ENCODE data around the gene SPATA31D4.

Gene SPATA31D4

DNA sequence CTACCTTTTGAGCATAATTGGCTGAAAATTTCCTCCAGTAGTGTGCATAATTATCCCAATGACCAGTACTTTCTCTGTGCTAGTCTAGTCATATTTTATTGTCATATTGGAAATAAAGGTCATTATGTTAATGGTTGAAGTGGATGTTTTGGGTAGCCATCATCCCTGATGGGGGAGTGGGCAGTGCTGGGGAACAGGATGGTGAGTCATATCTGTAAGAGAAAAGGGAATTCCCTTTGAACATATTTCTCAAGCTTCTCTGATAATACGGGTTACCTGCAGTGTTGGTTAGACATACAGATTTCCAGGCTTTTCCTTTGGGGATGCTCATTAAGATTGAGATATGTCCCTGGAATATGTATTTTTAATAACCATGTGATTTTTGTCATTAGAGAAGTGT lies 33.3 kb upstream of the SPATA31D4 start:
- Histone ChIP-seq H3K4me3 (ENCODE audit: insufficient read length, low read depth) (no peak overlapping the region), H3K4me1 (ENCODE audit: insufficient read depth, insufficient read length) (no peaks in the 10 kb centered on the region), H3K9me3 (ENCODE audit: insufficient read depth, low read length) (no peaks in the 10 kb centered on the region), H3K9ac (ENCODE audit: insufficient read length, low read depth) (no peak overlapping the region), H3K36me3 (ENCODE audit: insufficient read depth, insufficient read length, low read length) (no peaks in the 10 kb centered on the region), H3K27me3 (ENCODE audit: insufficient read depth, insufficient read length) (no peaks in the 10 kb centered on the region)
- TF ChIP-seq YY1 (IDR thresholded peaks at IDR 0.05; ENCODE audit: insufficient read depth, insufficient read length), result no peak
- TF ChIP-seq ZNF274 (IDR thresholded peaks at IDR 0.05; ENCODE audit: low read depth, low read length), result no peak
- TF ChIP-seq SUZ12 (IDR thresholded peaks at IDR 0.05; ENCODE audit: extremely low read depth, insufficient read depth, insufficient read length), result no peak
- no peak for DNase-seq (ENCODE audit: low read depth, low spot score)

DNA sequence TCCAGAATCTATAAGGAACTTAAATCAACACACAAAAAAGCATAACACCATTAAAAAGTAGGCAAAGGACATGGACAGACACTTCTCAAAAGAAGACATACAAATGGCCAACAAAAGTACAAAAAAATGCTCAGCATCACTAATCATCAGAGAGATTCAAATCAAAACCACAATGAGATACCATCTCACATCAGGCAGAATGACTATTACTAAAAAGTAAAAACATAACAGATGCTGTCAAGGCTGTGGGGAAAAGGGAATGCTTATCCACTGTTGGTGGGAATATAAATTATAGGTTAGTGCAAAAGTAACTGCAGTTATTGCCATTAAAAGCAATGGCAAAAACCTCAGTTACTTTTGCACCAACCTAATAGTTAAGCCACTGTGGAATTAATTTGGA lies 32.2 kb upstream of the SPATA31D4 start:
- H3K27me3 ChIP-seq (ENCODE audit: insufficient read depth, insufficient read length), result no peaks in the 10 kb centered on the region
- H3K36me3 ChIP-seq (ENCODE audit: insufficient read depth, insufficient read length, low read length), result no peaks in the 10 kb centered on the region
- no peak for DNase-seq (ENCODE audit: low read depth, low spot score)
- no peak overlapping the region for H3K9ac ChIP-seq (ENCODE audit: insufficient read length, low read depth)
- TF ChIP-seq YY1 (IDR thresholded peaks at IDR 0.05; ENCODE audit: insufficient read depth, insufficient read length), result no peak
- TF ChIP-seq ZNF274 (IDR thresholded peaks at IDR 0.05; ENCODE audit: low read depth, low read length), result no peak
- no peak for TF ChIP-seq SUZ12 (IDR thresholded peaks at IDR 0.05; ENCODE audit: extremely low read depth, insufficient read depth, insufficient read length)
- no peaks in the 10 kb centered on the region for H3K9me3 ChIP-seq (ENCODE audit: insufficient read depth, low read length)
- no peak overlapping the region for H3K4me3 ChIP-seq (ENCODE audit: insufficient read length, low read depth)
- no peaks in the 10 kb centered on the region for H3K4me1 ChIP-seq (ENCODE audit: insufficient read depth, insufficient read length)

DNA sequence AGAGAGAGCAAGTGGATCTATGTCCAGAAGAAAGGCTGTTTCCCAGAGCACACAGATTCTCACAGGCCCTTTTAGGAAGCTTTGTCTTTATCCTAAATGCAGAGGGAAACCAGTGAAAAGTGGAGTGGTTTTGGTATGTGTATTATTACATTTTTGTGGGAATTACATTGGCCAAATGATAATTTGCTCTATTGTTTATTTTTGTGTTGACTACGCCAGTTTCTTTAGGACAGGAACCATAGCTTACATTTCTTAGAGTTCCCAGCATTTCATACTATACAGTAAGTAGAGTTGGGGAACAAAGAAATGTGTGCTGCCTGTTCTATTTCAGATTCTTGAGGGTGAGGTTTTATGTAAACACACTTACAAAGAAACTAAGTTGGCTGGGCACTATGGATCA lies 29.4 kb upstream of the SPATA31D4 start:
- Histone ChIP-seq H3K4me3 (ENCODE audit: insufficient read length, low read depth) (no peak overlapping the region), H3K4me1 (ENCODE audit: insufficient read depth, insufficient read length) (no peaks in the 10 kb centered on the region), H3K36me3 (ENCODE audit: insufficient read depth, insufficient read length, low read length) (no peaks in the 10 kb centered on the region), H3K9ac (ENCODE audit: insufficient read length, low read depth) (no peak overlapping the region), H3K9me3 (ENCODE audit: insufficient read depth, low read length) (no peaks in the 10 kb centered on the region), H3K27me3 (ENCODE audit: insufficient read depth, insufficient read length) (no peaks in the 10 kb centered on the region)
- TF ChIP-seq YY1 (IDR thresholded peaks at IDR 0.05; ENCODE audit: insufficient read depth, insufficient read length), result no peak
- TF ChIP-seq SUZ12 (IDR thresholded peaks at IDR 0.05; ENCODE audit: extremely low read depth, insufficient read depth, insufficient read length), result no peak
- TF ChIP-seq ZNF274 (IDR thresholded peaks at IDR 0.05; ENCODE audit: low read depth, low read length), result no peak
- no peak for DNase-seq (ENCODE audit: low read depth, low spot score)

DNA sequence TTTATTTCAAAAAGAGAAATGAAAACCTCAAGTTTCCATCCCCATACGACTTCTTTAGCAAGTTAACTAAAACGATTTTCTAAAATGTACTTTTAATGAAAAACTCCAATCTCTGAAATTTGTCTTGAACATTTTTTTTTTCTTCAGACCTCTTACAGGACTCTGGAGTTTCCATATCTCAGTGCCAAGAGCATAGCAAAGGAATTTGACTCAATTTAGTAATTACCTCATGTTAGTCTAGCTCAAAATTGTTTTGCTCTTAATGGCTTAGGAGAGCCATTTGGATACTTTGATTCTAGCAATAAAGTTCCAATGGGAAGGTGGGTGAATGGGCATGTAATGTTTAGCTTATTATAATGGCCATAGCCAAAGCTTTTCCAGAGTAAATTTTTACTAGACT lies 26.0 kb upstream of the SPATA31D4 start:
- Histone ChIP-seq H3K9me3 (ENCODE audit: insufficient read depth, low read length) (no peaks in the 10 kb centered on the region), H3K36me3 (ENCODE audit: insufficient read depth, insufficient read length, low read length) (no peaks in the 10 kb centered on the region), H3K4me1 (ENCODE audit: insufficient read depth, insufficient read length) (no peaks in the 10 kb centered on the region), H3K4me3 (ENCODE audit: insufficient read length, low read depth) (no peak overlapping the region), H3K9ac (ENCODE audit: insufficient read length, low read depth) (no peak overlapping the region), H3K27me3 (ENCODE audit: insufficient read depth, insufficient read length) (no peaks in the 10 kb centered on the region)
- TF ChIP-seq SUZ12 (IDR thresholded peaks at IDR 0.05; ENCODE audit: extremely low read depth, insufficient read depth, insufficient read length) (no peak), YY1 (IDR thresholded peaks at IDR 0.05; ENCODE audit: insufficient read depth, insufficient read length) (no peak), ZNF274 (IDR thresholded peaks at IDR 0.05; ENCODE audit: low read depth, low read length) (no peak)
- no peak for DNase-seq (ENCODE audit: low read depth, low spot score)

DNA sequence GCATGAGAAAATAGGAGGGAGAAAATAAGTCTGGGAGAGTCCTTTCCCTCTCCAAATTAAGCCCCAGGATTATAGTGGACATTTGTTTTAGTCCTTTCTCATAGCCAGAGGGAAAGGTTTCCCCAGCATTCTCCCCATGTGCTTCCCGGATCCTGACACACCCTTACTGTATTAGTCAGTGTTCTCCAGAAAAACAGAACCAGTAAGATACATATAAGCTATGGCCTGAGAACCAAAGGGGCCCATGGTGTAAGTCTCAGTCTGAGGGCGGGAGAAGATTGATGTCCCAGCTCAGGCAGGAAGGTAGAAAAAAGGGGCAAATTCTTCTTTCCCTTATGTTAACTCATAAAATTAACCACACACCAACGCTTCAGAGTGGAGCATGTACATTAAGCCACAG lies 25.6 kb upstream of the SPATA31D4 start:
- Histone ChIP-seq H3K9ac (ENCODE audit: insufficient read length, low read depth) (no peak overlapping the region), H3K27me3 (ENCODE audit: insufficient read depth, insufficient read length) (no peaks in the 10 kb centered on the region), H3K36me3 (ENCODE audit: insufficient read depth, insufficient read length, low read length) (no peaks in the 10 kb centered on the region), H3K4me3 (ENCODE audit: insufficient read length, low read depth) (no peak overlapping the region), H3K9me3 (ENCODE audit: insufficient read depth, low read length) (no peaks in the 10 kb centered on the region), H3K4me1 (ENCODE audit: insufficient read depth, insufficient read length) (no peaks in the 10 kb centered on the region)
- no peak for TF ChIP-seq YY1 (IDR thresholded peaks at IDR 0.05; ENCODE audit: insufficient read depth, insufficient read length)
- no peak for TF ChIP-seq SUZ12 (IDR thresholded peaks at IDR 0.05; ENCODE audit: extremely low read depth, insufficient read depth, insufficient read length)
- no peak for TF ChIP-seq ZNF274 (IDR thresholded peaks at IDR 0.05; ENCODE audit: low read depth, low read length)
- no peak for DNase-seq (ENCODE audit: low read depth, low spot score)

- TF ChIP-seq YY1 (IDR thresholded peaks at IDR 0.05; ENCODE audit: insufficient read depth, insufficient read length), result no peak
- no peak for TF ChIP-seq SUZ12 (IDR thresholded peaks at IDR 0.05; ENCODE audit: extremely low read depth, insufficient read depth, insufficient read length)
- no peak for TF ChIP-seq ZNF274 (IDR thresholded peaks at IDR 0.05; ENCODE audit: low read depth, low read length)
- no peak for DNase-seq (ENCODE audit: low read depth, low spot score)
- no peaks in the 10 kb centered on the region for H3K4me1 ChIP-seq (ENCODE audit: insufficient read depth, insufficient read length)
- H3K9ac ChIP-seq (ENCODE audit: insufficient read length, low read depth), result no peak overlapping the region
- no peaks in the 10 kb centered on the region for H3K9me3 ChIP-seq (ENCODE audit: insufficient read depth, low read length)
- no peaks in the 10 kb centered on the region for H3K27me3 ChIP-seq (ENCODE audit: insufficient read depth, insufficient read length)
- no peak overlapping the region for H3K4me3 ChIP-seq (ENCODE audit: insufficient read length, low read depth)
- no peaks in the 10 kb centered on the region for H3K36me3 ChIP-seq (ENCODE audit: insufficient read depth, insufficient read length, low read length)
Observed at GRCh38 chr9:81906671-81907070, 21.6 kb upstream of the SPATA31D4 start.

DNA sequence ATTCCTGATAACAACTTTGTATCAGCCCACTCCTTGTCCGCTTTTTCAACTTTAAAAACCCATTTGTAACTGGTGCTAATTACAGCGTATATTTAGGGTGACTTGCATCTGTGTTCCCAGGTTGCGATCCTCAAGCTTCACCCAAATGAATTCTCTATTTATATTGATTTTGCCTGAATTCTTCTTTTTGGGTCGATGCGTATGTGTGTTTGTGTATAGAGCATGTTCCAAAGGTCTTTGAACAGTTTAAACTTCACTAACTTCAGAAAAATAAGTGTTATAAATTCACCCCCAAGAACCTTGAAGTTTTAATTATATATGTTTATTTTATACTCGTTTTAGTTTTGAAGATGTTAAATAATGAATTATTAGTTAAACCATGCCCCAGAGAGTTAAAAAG lies 16.1 kb upstream of the SPATA31D4 start:
- DNase-seq (ENCODE audit: low read depth, low spot score), result no peak

More for the DNA sequence above, 16.1 kb upstream of the SPATA31D4 start:
- H3K4me3 ChIP-seq (ENCODE audit: insufficient read length, low read depth), result no peak overlapping the region
- H3K36me3 ChIP-seq (ENCODE audit: insufficient read depth, insufficient read length, low read length), result no peaks in the 10 kb centered on the region
- TF ChIP-seq ZNF274 (IDR thresholded peaks at IDR 0.05; ENCODE audit: low read depth, low read length) (no peak), SUZ12 (IDR thresholded peaks at IDR 0.05; ENCODE audit: extremely low read depth, insufficient read depth, insufficient read length) (no peak), YY1 (IDR thresholded peaks at IDR 0.05; ENCODE audit: insufficient read depth, insufficient read length) (no peak)
- H3K9me3 ChIP-seq (ENCODE audit: insufficient read depth, low read length), result no peaks in the 10 kb centered on the region
- no peaks in the 10 kb centered on the region for H3K27me3 ChIP-seq (ENCODE audit: insufficient read depth, insufficient read length)
- no peak overlapping the region for H3K9ac ChIP-seq (ENCODE audit: insufficient read length, low read depth)
- H3K4me1 ChIP-seq (ENCODE audit: insufficient read depth, insufficient read length), result no peaks in the 10 kb centered on the region

Data from NT2/D1 (cell line).